Endothelial cell of umbilical vein (primary cell): ENCODE measurements around the gene CERS6.

Experiments used
- CTCF ChIP-seq, 2 donors: IDR thresholded peaks; 1 replicate in 1 of 2; 2 replicates in 1 of 2; pipeline ENCODE4 v1.5.1; 2011; ENCODE audit warnings: low read length in 2 of 2, mild to moderate bottlenecking in 2 of 2, moderate library complexity in 2 of 2, control low read depth in 1 of 2, inconsistent platforms in 1 of 2, low read depth in 1 of 2; ENCODE audit not compliant: insufficient read depth in 1 of 2; ENCODE audit errors: extremely low read depth in 1 of 2
- EZH2 ChIP-seq: IDR thresholded peaks from 2 replicates; pipeline ENCODE4 v1.6.1; 2012; ENCODE audit warnings: borderline replicate concordance, low read depth, mild to moderate bottlenecking, moderate library complexity, low read length, inconsistent platforms; ENCODE audit not compliant: severe bottlenecking
- FOS ChIP-seq: IDR thresholded peaks from 2 replicates; pipeline ENCODE4 v1.6.1; 2011; ENCODE audit warnings: mild to moderate bottlenecking, low read length, moderate library complexity, borderline replicate concordance; ENCODE audit not compliant: insufficient read depth
- JUN ChIP-seq: IDR thresholded peaks from 2 replicates; pipeline ENCODE4 v1.6.1; 2011; ENCODE audit warnings: borderline replicate concordance, low read depth; ENCODE audit not compliant: insufficient read length, insufficient read depth
- MAX ChIP-seq: IDR thresholded peaks from 2 replicates; pipeline ENCODE4 v1.6.1; 2011; ENCODE audit not compliant: insufficient read depth, insufficient read length
- MYC ChIP-seq: IDR thresholded peaks from one replicate; pipeline ENCODE4 v1.6.1; 2011; ENCODE audit warnings: mild to moderate bottlenecking, low read depth, low read length

- TF ChIP-seq CTCF (IDR thresholded peaks at IDR 0.05; ENCODE audit: extremely low read depth in 1 of 2, insufficient read depth in 1 of 2, low read depth in 1 of 2, low read length in 2 of 2) = no peak
- no peak for TF ChIP-seq FOS
- no peak for TF ChIP-seq EZH2
- TF ChIP-seq MAX = no peak
- no peak for TF ChIP-seq JUN
- TF ChIP-seq MYC = no peak
Observed at GRCh38 chr2:168626096-168626495, 170.0 kb downstream of the CERS6 start.
